ENCODE results near the gene MYO3B.

- TF ChIP-seq POLR2A (IDR thresholded peaks at IDR 0.05; ENCODE audit: low read depth, low read length) (no peak), TAF1 (IDR thresholded peaks at IDR 0.05; ENCODE audit: low read depth, low read length) (no peak)
These were observed 478.7 kb downstream of the MYO3B start for GRCh38 chr2:170656669-170657068.

Data from GM12891 (cell line).